Measurements from ENCODE around the gene CFAP58.

The CFAP58 gene

GRCh38 chr10:104492329-104492940, 138.8 kb downstream of the CFAP58 start:
- no peak for DNase-seq

- no peak for DNase-seq
Measured at GRCh38 chr10:104498347-104499081, 144.9 kb downstream of the CFAP58 start.

- no peak for DNase-seq
Measured at GRCh38 chr10:104501449-104501848, 147.8 kb downstream of the CFAP58 start.

GRCh38 chr10:104501864-104502579, 148.4 kb downstream of the CFAP58 start:
- no peak for DNase-seq

- no peak for DNase-seq
Measured at GRCh38 chr10:104502907-104503306, 149.3 kb downstream of the CFAP58 start.
